SK-N-SH (cell line): Measurements from ENCODE around the gene UCMA.

ENCODE experiments used
- EP300 ChIP-seq, 2 experiments: IDR thresholded peaks; 2 replicates each; pipeline versions ENCODE4 v1.4.0 to v1.6.1; 2012; ENCODE audit warnings: borderline replicate concordance in 1 of 2, low read depth in 1 of 2, low read length in 1 of 2
- FOXJ3 ChIP-seq: sonication (generic); formaldehyde crosslinking; IDR thresholded peaks from 2 replicates; pipeline ENCODE4 v1.5.1; 2020; ENCODE audit warnings: mild to moderate bottlenecking, missing genetic modification reagents
- JUND ChIP-seq: IDR thresholded peaks from 2 replicates; pipeline ENCODE4 v1.4.0; 2012
- MXI1 ChIP-seq: IDR thresholded peaks from 2 replicates; pipeline ENCODE4 v1.6.1; 2012; ENCODE audit warnings: mild to moderate bottlenecking, low read depth, low read length, improper control_type of control experiment
- POLR2AphosphoS5 ChIP-seq: IDR thresholded peaks from 2 replicates; pipeline ENCODE4 v1.6.1; 2012; ENCODE audit warnings: low read depth, low read length
- RFX5 ChIP-seq: IDR thresholded peaks from 2 replicates; pipeline ENCODE4 v1.6.1; 2012; ENCODE audit warnings: mild to moderate bottlenecking, improper control_type of control experiment, low read length
- YY1 ChIP-seq: IDR thresholded peaks from 2 replicates; pipeline ENCODE4 v1.4.0; 2012; ENCODE audit warnings: low read depth, mild to moderate bottlenecking
- TF ChIP-seq, protein P1 (sequence below): fragments of 150-350 bp; IDR thresholded peaks from 2 replicates; pipeline ENCODE4 v1.6.1; 2017; ENCODE audit warnings: antibody characterized with exemption, low read length, low read depth, borderline replicate concordance
- TF ChIP-seq, protein P2 (sequence below): fragments of 200-600 bp; sonication (generic); IDR thresholded peaks from 2 replicates; pipeline ENCODE4 v1.6.1; 2017; ENCODE audit warnings: antibody characterized with exemption, mild to moderate bottlenecking, moderate library complexity
- TF ChIP-seq, protein P3 (sequence below): IDR thresholded peaks from 2 replicates; pipeline ENCODE4 v1.4.0; 2012; ENCODE audit warnings: low read depth, borderline replicate concordance
- TF ChIP-seq, protein P4 (sequence below): IDR thresholded peaks from 2 replicates; pipeline ENCODE4 v1.6.1; 2012; ENCODE audit warnings: mild to moderate bottlenecking, low read depth, low read length, moderate library complexity

DNA sequence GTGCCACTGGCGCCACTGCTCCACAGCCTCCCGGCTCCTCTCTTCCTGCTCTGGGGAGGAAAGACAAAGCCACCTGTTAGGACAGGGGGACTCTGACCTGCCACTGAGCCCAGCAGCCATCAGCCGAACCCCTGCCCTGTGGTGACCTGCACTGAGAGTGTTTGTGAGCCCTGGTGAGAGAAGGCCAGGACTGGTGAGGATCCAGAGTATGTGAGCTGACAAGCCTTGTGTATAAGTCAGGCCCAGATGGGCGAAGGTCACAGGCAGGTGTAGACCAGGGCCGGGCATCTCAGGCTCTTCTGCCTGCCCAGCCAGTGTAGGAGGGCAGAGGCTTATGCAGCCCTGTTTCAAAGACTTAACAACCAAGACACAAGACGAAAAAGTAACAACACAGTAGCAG lies 12.0 kb downstream of the UCMA start:
- TF ChIP-seq, protein P1, sequence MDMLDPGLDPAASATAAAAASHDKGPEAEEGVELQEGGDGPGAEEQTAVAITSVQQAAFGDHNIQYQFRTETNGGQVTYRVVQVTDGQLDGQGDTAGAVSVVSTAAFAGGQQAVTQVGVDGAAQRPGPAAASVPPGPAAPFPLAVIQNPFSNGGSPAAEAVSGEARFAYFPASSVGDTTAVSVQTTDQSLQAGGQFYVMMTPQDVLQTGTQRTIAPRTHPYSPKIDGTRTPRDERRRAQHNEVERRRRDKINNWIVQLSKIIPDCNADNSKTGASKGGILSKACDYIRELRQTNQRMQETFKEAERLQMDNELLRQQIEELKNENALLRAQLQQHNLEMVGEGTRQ, result no peak
- TF ChIP-seq, protein P2, sequence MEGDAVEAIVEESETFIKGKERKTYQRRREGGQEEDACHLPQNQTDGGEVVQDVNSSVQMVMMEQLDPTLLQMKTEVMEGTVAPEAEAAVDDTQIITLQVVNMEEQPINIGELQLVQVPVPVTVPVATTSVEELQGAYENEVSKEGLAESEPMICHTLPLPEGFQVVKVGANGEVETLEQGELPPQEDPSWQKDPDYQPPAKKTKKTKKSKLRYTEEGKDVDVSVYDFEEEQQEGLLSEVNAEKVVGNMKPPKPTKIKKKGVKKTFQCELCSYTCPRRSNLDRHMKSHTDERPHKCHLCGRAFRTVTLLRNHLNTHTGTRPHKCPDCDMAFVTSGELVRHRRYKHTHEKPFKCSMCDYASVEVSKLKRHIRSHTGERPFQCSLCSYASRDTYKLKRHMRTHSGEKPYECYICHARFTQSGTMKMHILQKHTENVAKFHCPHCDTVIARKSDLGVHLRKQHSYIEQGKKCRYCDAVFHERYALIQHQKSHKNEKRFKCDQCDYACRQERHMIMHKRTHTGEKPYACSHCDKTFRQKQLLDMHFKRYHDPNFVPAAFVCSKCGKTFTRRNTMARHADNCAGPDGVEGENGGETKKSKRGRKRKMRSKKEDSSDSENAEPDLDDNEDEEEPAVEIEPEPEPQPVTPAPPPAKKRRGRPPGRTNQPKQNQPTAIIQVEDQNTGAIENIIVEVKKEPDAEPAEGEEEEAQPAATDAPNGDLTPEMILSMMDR, result no peak
- no peak for TF ChIP-seq RFX5
- no peak for TF ChIP-seq EP300 (IDR thresholded peaks at IDR 0.05; ENCODE audit: borderline replicate concordance in 1 of 2, low read depth in 1 of 2, low read length in 1 of 2)
- no peak for TF ChIP-seq YY1
- no peak for TF ChIP-seq MXI1
- TF ChIP-seq JUND, result no peak
- TF ChIP-seq, protein P3, sequence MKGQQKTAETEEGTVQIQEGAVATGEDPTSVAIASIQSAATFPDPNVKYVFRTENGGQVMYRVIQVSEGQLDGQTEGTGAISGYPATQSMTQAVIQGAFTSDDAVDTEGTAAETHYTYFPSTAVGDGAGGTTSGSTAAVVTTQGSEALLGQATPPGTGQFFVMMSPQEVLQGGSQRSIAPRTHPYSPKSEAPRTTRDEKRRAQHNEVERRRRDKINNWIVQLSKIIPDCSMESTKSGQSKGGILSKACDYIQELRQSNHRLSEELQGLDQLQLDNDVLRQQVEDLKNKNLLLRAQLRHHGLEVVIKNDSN, result no peak
- TF ChIP-seq, protein P4, sequence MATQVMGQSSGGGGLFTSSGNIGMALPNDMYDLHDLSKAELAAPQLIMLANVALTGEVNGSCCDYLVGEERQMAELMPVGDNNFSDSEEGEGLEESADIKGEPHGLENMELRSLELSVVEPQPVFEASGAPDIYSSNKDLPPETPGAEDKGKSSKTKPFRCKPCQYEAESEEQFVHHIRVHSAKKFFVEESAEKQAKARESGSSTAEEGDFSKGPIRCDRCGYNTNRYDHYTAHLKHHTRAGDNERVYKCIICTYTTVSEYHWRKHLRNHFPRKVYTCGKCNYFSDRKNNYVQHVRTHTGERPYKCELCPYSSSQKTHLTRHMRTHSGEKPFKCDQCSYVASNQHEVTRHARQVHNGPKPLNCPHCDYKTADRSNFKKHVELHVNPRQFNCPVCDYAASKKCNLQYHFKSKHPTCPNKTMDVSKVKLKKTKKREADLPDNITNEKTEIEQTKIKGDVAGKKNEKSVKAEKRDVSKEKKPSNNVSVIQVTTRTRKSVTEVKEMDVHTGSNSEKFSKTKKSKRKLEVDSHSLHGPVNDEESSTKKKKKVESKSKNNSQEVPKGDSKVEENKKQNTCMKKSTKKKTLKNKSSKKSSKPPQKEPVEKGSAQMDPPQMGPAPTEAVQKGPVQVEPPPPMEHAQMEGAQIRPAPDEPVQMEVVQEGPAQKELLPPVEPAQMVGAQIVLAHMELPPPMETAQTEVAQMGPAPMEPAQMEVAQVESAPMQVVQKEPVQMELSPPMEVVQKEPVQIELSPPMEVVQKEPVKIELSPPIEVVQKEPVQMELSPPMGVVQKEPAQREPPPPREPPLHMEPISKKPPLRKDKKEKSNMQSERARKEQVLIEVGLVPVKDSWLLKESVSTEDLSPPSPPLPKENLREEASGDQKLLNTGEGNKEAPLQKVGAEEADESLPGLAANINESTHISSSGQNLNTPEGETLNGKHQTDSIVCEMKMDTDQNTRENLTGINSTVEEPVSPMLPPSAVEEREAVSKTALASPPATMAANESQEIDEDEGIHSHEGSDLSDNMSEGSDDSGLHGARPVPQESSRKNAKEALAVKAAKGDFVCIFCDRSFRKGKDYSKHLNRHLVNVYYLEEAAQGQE, result no peak
- TF ChIP-seq FOXJ3, result no peak
- TF ChIP-seq POLR2AphosphoS5, result no peak
